ENCODE results near the gene ZC3H7A.

The ZC3H7A gene

GRCh38 chr16:11768849-11769248 is 28.2 kb downstream of the ZC3H7A start:
- DNase-seq = no peak

- DNase-seq = no peak
Observed at GRCh38 chr16:11762431-11762830, 34.6 kb downstream of the ZC3H7A start.

- DNase-seq = no peak
Observed at GRCh38 chr16:11759997-11760396, 37.1 kb downstream of the ZC3H7A start.

- peak; percentile 11 for DNase-seq
Observed at GRCh38 chr16:11759163-11759834, 37.8 kb downstream of the ZC3H7A start.

- DNase-seq = no peak
Observed at GRCh38 chr16:11757671-11758545, 39.1 kb downstream of the ZC3H7A start.

GRCh38 chr16:11756248-11756647 is 40.8 kb downstream of the ZC3H7A start:
- DNase-seq = no peak

GRCh38 chr16:11755022-11755760 is 41.9 kb downstream of the ZC3H7A start:
- DNase-seq = no peak

GRCh38 chr16:11752856-11753255 is 44.2 kb downstream of the ZC3H7A start:
- DNase-seq = no peak

- no peak for DNase-seq
Observed at GRCh38 chr16:11750056-11750455, 47.0 kb downstream of the ZC3H7A start.

GRCh38 chr16:11748404-11749254 is 48.4 kb downstream of the ZC3H7A start:
- DNase-seq = no peak

- DNase-seq = no peak
Observed at GRCh38 chr16:11747949-11748403, 49.1 kb downstream of the ZC3H7A start.

GRCh38 chr16:11744075-11744470 is 53.0 kb downstream of the ZC3H7A start:
- no peak for DNase-seq

GRCh38 chr16:11743308-11744074 is 53.6 kb downstream of the ZC3H7A start:
- DNase-seq = no peak

- DNase-seq = peak; percentile 93
Observed at GRCh38 chr16:11742536-11743307, 54.3 kb downstream of the ZC3H7A start, which contains the start of gene TXNDC11. Gene TXNDC11, minus strand, starts transcription at chr16:11742857. Its CDS starts 127 bp downstream, at chr16:11742730.

- DNase-seq = no peak
Observed at GRCh38 chr16:11742093-11742535, 54.9 kb downstream of the ZC3H7A start.

GRCh38 chr16:11740567-11740966 is 56.5 kb downstream of the ZC3H7A start:
- no peak for DNase-seq

- DNase-seq = no peak
Observed at GRCh38 chr16:11738742-11739544, 58.1 kb downstream of the ZC3H7A start.

GRCh38 chr16:11737713-11738112 is 59.3 kb downstream of the ZC3H7A start:
- DNase-seq = no peak

- DNase-seq = no peak
Observed at GRCh38 chr16:11736903-11737302, 60.2 kb downstream of the ZC3H7A start.

GRCh38 chr16:11735787-11736186 is 61.3 kb downstream of the ZC3H7A start:
- no peak for DNase-seq

Data from NCI-H1105 (cell line).